Endodermal cell (in vitro differentiated cells): Measurements from ENCODE around the gene GALNS. TPM values are rescaled to one million over a fixed set of nuclear protein-coding genes. Genes with fewer than 3 reads are reported as not detected.

Experiments
- DNase-seq: peaks from one replicate; pipeline ENCODE4 v3.0.0-alpha.2; 2017
- H3K27ac ChIP-seq: 2 replicates; pipeline ENCODE4 v1.5.1; 2013; ENCODE audit warnings: mild to moderate bottlenecking, low read depth, low read length, moderate library complexity
- H3K27me3 ChIP-seq: 2 replicates; pipeline ENCODE4 v1.6.1; 2013; ENCODE audit warnings: mild to moderate bottlenecking, low read length, moderate library complexity; ENCODE audit not compliant: insufficient read depth, control insufficient read depth, poor library complexity, severe bottlenecking
- H3K36me3 ChIP-seq: 2 replicates; pipeline ENCODE4 v1.7.0; 2013; ENCODE audit warnings: mild to moderate bottlenecking, low read length, moderate library complexity; ENCODE audit not compliant: control insufficient read depth, insufficient read depth
- H3K4me1 ChIP-seq: one replicate; pipeline ENCODE4 v1.7.0; 2013; ENCODE audit warnings: low read length; ENCODE audit not compliant: control insufficient read depth, insufficient read depth
- H3K4me3 ChIP-seq: 2 replicates; pipeline ENCODE4 v1.5.1; 2013; ENCODE audit warnings: mild to moderate bottlenecking, low read length, moderate library complexity
- H3K9ac ChIP-seq: 2 replicates; pipeline ENCODE4 v1.6.1; 2013; ENCODE audit warnings: mild to moderate bottlenecking, low read length, moderate library complexity; ENCODE audit not compliant: poor library complexity, severe bottlenecking; ENCODE audit errors: extremely low read depth
- H3K9me3 ChIP-seq: 2 replicates; pipeline ENCODE4 v1.6.1; 2013; ENCODE audit warnings: mild to moderate bottlenecking, low read length, moderate library complexity; ENCODE audit not compliant: control insufficient read depth
- H3K27ac Mint-ChIP-seq: 2 replicates; pipeline ENCODE4 v1.8.0; 2020; ENCODE audit warnings: mixed read lengths
- H3K27me3 Mint-ChIP-seq: 2 replicates; pipeline ENCODE4 v1.8.0; 2021; ENCODE audit warnings: mild to moderate bottlenecking, mixed read lengths; ENCODE audit not compliant: insufficient read depth
- H3K36me3 Mint-ChIP-seq: 2 replicates; pipeline ENCODE4 v1.8.0; 2020; ENCODE audit warnings: low read depth, mixed read lengths
- H3K4me1 Mint-ChIP-seq: 2 replicates; pipeline ENCODE4 v1.8.0; 2020; ENCODE audit warnings: mixed read lengths
- H3K4me3 Mint-ChIP-seq: 2 replicates; pipeline ENCODE4 v1.8.0; 2020; ENCODE audit warnings: mild to moderate bottlenecking, moderate library complexity, mixed read lengths
- H3K9me3 Mint-ChIP-seq: 2 replicates; pipeline ENCODE4 v1.8.0; 2020; ENCODE audit warnings: mild to moderate bottlenecking, mixed read lengths
- WGBS, 2 experiments: methylation state at CpG; one replicate each; pipeline versions ENCODE4 v1.1.5 to v1.1.7; 2013; ENCODE audit warnings: missing lambda C conversion rate in 2 of 2, mixed read lengths in 1 of 2; ENCODE audit not compliant: insufficient coverage in 1 of 2, insufficient read length in 1 of 2; 5-methylcytosine and 5-hydroxymethylcytosine counted together
- total RNA-seq, 2 donors: library from RNA; stranded (reverse); fragmentation: NEBNext Ultra II Directional in 1 of 2; extraction: Animal tissue kit (Norgen Biotek cat#: 25700) in 1 of 2; gene quantifications; 2 replicates in 1 of 2; 3 replicates in 1 of 2; pipeline ENCODE4 v1.2.1, GENCODE V29; 2021
- TF ChIP-seq, protein P1 (sequence below): fragments of 200-600 bp; sonication (generic); conservative IDR thresholded peaks from 2 replicates; pipeline ENCODE4 v1.5.0; 2021; ENCODE audit warnings: antibody characterized with exemption, mild to moderate bottlenecking

The GALNS gene
- total RNA-seq, 2 donors from 2014 or later = 32.2 to 39.6 TPM

DNA sequence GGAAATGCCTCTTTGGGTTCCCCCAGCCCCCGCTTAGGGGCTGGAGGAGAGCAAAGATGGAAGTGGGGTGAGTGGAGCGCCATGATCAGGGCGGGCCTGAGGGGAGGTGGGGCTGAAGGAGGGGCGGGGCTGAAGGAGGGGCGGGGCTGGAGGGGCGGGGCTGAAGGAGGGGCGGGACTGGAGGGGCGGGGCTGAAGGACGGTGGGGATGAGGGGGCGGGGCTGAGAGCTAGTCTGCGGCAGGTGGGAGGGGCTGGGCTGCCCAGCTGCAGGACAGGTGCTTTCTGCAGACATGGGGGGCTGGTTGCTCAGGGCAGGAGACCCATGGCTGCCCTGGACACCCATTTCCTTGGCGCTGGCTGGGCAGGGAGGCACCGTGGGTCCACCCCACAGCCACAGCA, 48.8 kb upstream of the GALNS start:
- no peaks in the 10 kb centered on the region for H3K36me3 ChIP-seq
- no peak overlapping the region for H3K4me3 ChIP-seq
- H3K27ac ChIP-seq = no peak overlapping the region
- Mint-ChIP-seq H3K4me3 (no peak overlapping the region), H3K36me3 (no peaks in the 10 kb centered on the region), H3K27me3 (no peaks in the 10 kb centered on the region), H3K27ac (no peak overlapping the region), H3K9me3 (no peaks in the 10 kb centered on the region), H3K4me1 (no peaks in the 10 kb centered on the region)
- no peaks in the 10 kb centered on the region for H3K4me1 ChIP-seq
- H3K9me3 ChIP-seq = no peaks in the 10 kb centered on the region
- 57 to 71% methylated on average over 3 to 6 of the region's 13 CpGs for WGBS, 2 experiments
- H3K9ac ChIP-seq = no peak overlapping the region
- peak; percentile 86 for DNase-seq
- H3K27me3 ChIP-seq = no peaks in the 10 kb centered on the region
- TF ChIP-seq, protein P1, sequence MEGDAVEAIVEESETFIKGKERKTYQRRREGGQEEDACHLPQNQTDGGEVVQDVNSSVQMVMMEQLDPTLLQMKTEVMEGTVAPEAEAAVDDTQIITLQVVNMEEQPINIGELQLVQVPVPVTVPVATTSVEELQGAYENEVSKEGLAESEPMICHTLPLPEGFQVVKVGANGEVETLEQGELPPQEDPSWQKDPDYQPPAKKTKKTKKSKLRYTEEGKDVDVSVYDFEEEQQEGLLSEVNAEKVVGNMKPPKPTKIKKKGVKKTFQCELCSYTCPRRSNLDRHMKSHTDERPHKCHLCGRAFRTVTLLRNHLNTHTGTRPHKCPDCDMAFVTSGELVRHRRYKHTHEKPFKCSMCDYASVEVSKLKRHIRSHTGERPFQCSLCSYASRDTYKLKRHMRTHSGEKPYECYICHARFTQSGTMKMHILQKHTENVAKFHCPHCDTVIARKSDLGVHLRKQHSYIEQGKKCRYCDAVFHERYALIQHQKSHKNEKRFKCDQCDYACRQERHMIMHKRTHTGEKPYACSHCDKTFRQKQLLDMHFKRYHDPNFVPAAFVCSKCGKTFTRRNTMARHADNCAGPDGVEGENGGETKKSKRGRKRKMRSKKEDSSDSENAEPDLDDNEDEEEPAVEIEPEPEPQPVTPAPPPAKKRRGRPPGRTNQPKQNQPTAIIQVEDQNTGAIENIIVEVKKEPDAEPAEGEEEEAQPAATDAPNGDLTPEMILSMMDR = no peak

DNA sequence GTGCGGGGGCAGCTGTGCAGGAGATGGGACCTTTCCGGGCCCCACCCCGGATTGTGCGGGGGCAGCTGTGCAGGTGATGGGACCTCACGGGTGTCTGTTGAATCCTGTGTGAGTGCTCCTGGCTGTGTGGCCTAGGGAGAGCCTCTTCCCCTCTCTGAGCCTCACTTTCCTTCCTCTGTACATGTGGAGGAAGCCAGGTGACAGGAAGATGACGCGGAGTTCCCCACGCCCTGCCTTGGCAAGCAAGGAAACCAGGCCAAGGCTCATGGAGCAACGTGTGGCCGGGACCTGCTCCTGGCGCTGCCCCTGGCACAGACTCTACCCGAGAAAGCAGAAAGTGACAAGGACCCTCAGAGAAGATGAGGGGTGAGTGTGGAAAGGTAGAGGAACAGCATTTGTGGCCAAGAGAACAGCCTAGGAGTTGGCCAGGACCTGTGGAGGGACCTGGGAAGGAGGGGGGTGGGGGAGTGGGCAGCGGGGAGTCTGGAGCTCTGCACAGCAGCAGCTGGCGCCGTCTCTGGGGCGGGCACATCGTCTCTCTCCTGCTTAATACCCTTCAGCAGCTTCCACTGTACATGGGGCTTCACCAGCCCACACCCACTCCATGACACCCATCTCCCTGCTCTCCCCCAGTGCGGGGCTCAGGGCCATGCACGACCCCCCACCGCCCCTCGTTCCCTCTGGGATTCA, 48.1 kb upstream of the GALNS start:
- H3K36me3 ChIP-seq = no peaks in the 10 kb centered on the region
- WGBS, 2 experiments = 92 to 93% methylated on average over 7 to 21 of the region's 21 CpGs
- Mint-ChIP-seq H3K9me3 (no peaks in the 10 kb centered on the region), H3K27ac (no peak overlapping the region), H3K27me3 (no peaks in the 10 kb centered on the region), H3K36me3 (no peaks in the 10 kb centered on the region), H3K4me1 (no peaks in the 10 kb centered on the region), H3K4me3 (no peak overlapping the region)
- H3K9ac ChIP-seq = no peak overlapping the region
- no peak overlapping the region for H3K27ac ChIP-seq
- H3K4me1 ChIP-seq = no peaks in the 10 kb centered on the region
- no peaks in the 10 kb centered on the region for H3K27me3 ChIP-seq
- no peaks in the 10 kb centered on the region for H3K9me3 ChIP-seq
- no peak for DNase-seq
- no peak overlapping the region for H3K4me3 ChIP-seq
- TF ChIP-seq, protein P1 = no peak

DNA sequence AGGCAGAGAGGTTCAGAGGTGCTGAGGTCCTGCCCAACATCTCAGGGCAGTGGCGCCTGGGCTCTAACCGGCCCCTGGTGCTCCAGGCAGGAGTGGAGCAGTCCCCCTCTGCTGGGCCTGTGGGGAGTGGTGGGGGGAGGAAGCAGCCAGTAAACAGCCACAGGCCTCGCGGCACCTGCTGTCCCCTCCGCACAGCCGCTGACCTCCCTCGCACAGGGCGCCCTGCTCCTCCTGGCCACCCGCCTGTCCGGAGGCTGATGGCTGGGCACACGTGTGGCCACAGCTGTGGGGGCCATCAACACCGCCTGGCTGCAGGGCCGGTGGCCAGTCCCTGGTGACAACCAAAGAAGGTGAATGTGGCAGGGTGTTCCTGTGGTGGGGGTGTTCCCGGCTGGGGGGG, 46.5 kb upstream of the GALNS start:
- Histone ChIP-seq H3K27me3 (no peaks in the 10 kb centered on the region), H3K36me3 (no peaks in the 10 kb centered on the region), H3K9me3 (no peaks in the 10 kb centered on the region), H3K4me1 (no peaks in the 10 kb centered on the region), H3K4me3 (no peak overlapping the region), H3K27ac (no peak overlapping the region), H3K9ac (no peak overlapping the region)
- H3K4me1 Mint-ChIP-seq = no peaks in the 10 kb centered on the region
- H3K9me3 Mint-ChIP-seq = no peaks in the 10 kb centered on the region
- no peak overlapping the region for H3K27ac Mint-ChIP-seq
- H3K36me3 Mint-ChIP-seq = no peaks in the 10 kb centered on the region
- H3K4me3 Mint-ChIP-seq = no peak overlapping the region
- 84 to 97% methylated on average over 5 to 14 of the region's 14 CpGs for WGBS, 2 experiments
- no peak for DNase-seq
- H3K27me3 Mint-ChIP-seq = no peaks in the 10 kb centered on the region
- TF ChIP-seq, protein P1 = no peak
